Measurements from ENCODE around the gene BRINP2.
A peak's percentile ranks its signal among the peaks of the same experiment; 100 is the strongest.

Gene BRINP2

GRCh38 chr1:177227978-177228692 is 57.4 kb downstream of the BRINP2 start:
- no peak for DNase-seq

DNA sequence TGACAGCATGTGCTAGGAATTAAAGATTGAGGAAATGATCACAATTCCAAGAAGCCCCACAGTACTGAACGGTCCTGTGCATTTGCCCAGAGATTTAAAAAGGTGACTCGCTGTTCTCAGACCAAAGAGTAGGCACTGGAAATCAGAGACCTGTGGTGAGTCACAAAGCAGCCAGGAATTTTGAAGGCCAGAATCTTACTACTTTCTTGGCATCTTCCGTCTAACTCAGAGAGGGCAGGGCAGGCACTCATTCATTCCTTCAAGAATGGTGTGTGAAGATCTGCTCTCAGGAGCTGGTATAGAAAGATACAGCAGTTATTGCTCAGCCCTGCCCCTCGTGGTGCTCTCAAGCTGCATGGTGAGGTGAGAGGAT is 57.9 kb downstream of the BRINP2 start:
- DNase-seq = no peak

DNA sequence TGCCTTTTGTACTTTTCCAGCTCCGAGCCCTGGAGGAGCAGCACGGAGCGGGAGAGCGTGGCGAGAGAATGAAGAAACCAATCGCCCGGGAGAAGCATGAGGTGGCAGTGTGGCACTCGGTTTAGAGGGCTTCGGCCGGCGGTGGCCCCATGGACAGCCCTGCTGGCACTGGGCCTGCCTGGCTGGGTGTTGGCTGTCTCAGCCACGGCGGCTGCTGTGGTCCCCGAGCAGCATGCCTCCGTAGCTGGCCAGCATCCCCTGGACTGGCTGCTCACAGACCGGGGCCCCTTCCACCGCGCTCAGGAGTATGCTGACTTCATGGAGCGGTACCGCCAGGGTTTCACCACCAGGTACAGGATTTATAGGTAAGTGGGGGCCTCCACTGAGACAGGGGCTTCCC is 59.0 kb downstream of the BRINP2 start:
- no peak for DNase-seq

- no peak for DNase-seq
Observed at GRCh38 chr1:177230228-177231016, 59.7 kb downstream of the BRINP2 start.

DNA sequence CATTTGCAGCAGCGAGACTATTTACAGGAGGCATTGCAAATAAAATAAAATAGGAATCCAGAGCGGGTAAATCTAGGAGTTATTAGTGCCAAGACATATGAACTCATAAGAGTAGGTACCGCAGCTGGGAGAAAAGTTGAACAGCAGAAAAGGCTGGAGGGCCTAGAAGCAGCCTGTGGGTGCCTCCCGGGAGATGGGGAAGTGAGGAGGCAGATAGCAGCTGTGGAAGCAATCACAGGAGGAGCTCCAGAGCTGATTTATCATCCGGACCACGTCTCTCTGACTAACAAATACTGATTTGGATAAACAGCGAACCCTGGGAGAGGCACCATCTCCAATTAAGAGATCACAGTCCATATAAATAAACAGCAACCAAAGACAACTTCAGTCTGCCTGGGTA is 64.6 kb downstream of the BRINP2 start:
- DNase-seq = no peak

DNA sequence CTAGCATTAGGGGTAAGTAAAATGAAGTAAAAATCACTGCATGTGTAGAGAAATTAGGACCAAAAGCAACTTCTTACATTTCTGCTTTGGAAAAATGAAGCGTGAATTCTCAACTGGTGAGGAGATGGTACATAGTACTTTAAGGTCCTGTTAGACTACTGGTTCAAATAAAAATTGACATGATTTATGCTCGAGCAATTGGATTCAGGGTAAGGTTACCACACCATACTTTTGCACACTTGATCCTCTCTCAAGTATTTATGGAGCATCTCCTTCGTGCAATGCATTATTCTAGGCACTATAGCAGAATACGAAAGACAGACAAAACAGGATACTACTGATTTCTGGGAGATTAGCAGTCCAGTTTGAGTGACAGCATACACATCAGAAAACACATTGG is 66.2 kb downstream of the BRINP2 start:
- no peak for DNase-seq

DNA sequence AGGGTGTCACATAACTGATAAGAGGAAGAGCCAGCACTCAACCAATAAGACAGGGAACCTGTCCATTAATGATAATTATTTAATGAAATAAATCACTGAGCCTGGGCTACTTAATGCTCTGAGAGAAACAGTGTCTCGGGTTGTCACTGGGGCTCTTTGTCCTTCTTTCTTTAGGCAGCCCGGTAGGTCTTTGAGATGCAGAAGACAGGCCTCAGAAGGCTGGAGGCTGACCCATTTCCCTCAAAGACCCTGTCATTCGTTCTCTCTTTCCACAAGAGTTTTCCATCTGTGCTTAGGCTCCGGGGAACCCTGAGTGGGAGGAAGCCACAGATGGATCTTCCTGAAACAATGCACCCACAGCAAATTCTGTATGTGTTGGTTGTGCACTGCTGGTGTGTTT is 68.2 kb downstream of the BRINP2 start:
- DNase-seq = no peak

GRCh38 chr1:177239792-177240191 is 69.0 kb downstream of the BRINP2 start:
- DNase-seq = no peak

DNA sequence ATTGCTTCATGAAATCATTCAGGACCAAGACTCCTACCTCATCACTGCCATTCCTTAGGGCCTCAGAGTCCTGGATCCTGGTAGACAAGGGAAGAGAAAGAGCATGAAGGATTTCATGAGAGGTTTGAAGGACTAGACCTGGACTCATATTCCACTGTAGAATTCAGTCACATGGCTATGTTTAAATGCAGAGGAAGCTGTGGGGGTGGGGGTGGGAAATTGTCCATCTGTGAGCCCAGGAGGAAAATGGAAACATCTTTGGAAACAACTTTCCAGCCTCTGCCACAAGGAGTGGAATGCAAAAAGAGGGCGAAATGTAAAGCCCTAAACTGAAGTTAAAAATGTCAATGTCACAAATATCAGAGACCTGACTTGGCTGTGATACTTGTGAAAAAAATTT is 73.0 kb downstream of the BRINP2 start:
- no peak for DNase-seq

- DNase-seq = no peak
Observed at GRCh38 chr1:177246710-177247580, 76.2 kb downstream of the BRINP2 start.

DNA sequence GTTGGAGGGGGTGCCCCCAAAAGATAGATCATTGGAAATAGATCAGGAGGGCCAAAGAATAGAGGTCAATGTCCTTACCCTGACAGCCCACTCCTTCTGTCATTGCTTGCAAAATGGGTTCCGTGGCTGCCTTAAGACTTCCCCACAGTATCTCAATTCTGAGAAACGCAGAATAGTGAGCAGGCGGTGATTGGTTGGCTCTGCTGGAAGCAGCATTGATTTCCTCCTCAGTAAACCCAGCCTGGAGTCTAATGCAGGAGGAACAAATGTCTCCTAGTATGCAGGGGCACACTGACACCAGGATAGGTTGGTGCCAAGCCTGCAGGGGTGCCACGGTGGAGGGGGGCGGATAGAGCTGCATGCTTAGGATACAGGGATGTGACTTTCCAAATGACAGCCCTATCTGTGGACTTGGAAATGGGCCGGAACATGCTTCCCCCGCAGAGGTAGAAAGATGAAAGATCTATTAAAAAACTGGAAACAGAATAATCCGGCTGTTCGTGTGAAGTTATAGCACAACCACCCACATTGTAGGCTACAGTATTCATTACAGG is 76.9 kb downstream of the BRINP2 start:
- DNase-seq = no peak

DNA sequence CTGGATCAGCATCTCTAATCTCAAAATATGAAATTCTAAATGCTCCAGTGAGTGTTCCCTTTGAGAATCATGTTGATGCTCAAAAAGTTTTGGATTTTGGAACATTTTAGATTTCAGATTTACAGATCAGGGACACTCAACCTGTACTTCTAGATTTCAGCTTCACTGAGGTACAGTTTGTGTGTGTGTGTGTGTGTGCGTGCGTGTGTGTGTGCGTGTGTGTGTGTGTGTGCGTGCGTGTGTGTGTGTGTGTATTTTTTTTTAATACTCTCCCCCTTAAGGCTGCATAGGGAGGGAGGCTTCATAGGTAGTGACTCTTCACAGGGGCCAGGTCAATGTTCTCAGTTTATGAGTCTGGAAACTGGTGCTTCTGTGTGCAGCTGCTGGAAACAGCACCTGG is 77.5 kb downstream of the BRINP2 start:
- no peak for DNase-seq

DNA sequence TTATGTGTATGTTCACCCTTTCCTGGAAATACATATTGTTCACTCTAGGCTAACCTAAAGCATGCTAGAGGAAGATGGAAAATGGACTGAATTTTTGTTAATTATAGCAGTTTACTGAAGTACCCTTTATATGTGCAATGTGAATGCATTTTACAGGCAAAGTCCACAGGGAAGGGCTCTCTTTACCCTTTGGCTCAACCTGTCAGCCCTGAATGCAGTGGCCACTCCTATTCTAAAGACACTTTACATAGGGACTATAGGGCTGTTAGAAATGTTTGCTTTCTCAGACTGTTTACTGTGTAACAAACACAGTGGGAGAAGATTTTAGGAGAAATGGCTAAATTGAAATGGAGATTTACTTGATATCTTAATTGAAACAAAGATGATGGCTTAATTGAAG is 78.5 kb downstream of the BRINP2 start:
- DNase-seq = no peak

GRCh38 chr1:177252877-177253276 is 82.1 kb downstream of the BRINP2 start:
- no peak for DNase-seq

DNA sequence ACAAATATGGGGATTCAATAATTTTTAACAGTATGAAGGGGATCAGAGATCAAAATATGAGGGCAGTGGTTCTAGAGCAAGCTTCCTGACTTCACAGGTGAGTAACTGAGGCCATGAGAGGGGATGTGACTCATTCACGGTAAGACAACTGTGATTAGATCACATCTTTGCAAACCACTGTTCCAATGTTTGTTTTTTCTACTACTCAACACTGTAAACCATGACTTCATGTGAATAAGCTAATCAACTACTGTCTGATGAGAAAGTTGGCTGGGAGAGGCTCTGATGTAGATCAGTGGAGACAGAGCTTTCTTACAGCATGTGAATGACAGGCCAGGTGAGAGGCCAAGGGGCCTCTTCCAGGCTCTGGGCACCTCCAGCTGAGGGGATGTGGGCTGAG is 84.7 kb downstream of the BRINP2 start:
- no peak for DNase-seq

GRCh38 chr1:177256153-177257075 is 85.7 kb downstream of the BRINP2 start:
- DNase-seq = peak; percentile 63

GRCh38 chr1:177257128-177257527 is 86.4 kb downstream of the BRINP2 start:
- DNase-seq = peak; percentile 57

- no peak for DNase-seq
Observed at GRCh38 chr1:177257576-177257975, 86.8 kb downstream of the BRINP2 start.

GRCh38 chr1:177270863-177271262 is 100.1 kb downstream of the BRINP2 start:
- DNase-seq = no peak

- DNase-seq = no peak
Observed at GRCh38 chr1:177273141-177273540, 102.4 kb downstream of the BRINP2 start.

GRCh38 chr1:177274687-177275211 is 104.0 kb downstream of the BRINP2 start:
- no peak for DNase-seq

DNA sequence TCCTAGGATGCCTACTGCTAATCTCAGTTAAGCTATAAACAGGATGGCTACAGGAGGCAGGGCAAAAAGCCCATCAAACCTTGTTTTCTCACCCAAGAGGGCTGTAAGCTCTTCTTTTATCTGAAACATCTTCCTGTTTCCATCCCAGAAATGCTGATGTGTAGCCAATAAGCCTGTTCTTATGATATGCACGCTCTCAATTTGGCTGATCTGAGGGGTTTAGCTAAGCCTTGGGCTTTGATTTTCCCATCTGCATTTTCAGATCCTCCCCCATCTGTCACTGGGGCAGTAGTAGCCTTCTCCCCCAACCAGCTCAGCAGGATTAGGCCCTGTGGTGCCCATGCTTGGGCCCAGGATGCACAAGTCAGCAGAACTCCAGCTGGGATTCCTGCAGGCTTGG is 105.0 kb downstream of the BRINP2 start:
- DNase-seq = no peak

Data from retina (tissue), 1 donor.